Epithelial cell of esophagus (primary cell): ENCODE measurements around the gene CARMIL1.

Source experiments
- DNase-seq: peaks from one replicate; pipeline ENCODE4 v3.0.0; 2010; ENCODE audit warnings: low read depth
- H3K4me3 ChIP-seq: 2 replicates; pipeline ENCODE4 v1.5.1; 2011; ENCODE audit warnings: mild to moderate bottlenecking, low read length, control low read depth
- CTCF ChIP-seq: IDR thresholded peaks from 2 replicates; pipeline ENCODE4 v1.5.1; 2011; ENCODE audit warnings: low read depth, mild to moderate bottlenecking, low read length, control low read depth, inconsistent platforms; ENCODE audit not compliant: insufficient read depth; ENCODE audit errors: missing control alignments

The CARMIL1 gene

GRCh38 chr6:25414168-25414567 is 135.0 kb downstream of the CARMIL1 start:
- H3K4me3 ChIP-seq = no peak overlapping the region
- TF ChIP-seq CTCF = no peak
- DNase-seq = no peak

GRCh38 chr6:25414755-25415154 is 135.6 kb downstream of the CARMIL1 start:
- no peak for TF ChIP-seq CTCF
- no peak overlapping the region for H3K4me3 ChIP-seq
- DNase-seq = no peak

- no peak overlapping the region for H3K4me3 ChIP-seq
- no peak for DNase-seq
- no peak for TF ChIP-seq CTCF
These were observed 136.1 kb downstream of the CARMIL1 start for GRCh38 chr6:25415274-25415673.

GRCh38 chr6:25415701-25416100 is 136.5 kb downstream of the CARMIL1 start:
- TF ChIP-seq CTCF = no peak
- no peak overlapping the region for H3K4me3 ChIP-seq
- DNase-seq = no peak

- DNase-seq = no peak
- no peak overlapping the region for H3K4me3 ChIP-seq
- no peak for TF ChIP-seq CTCF
These were observed 138.0 kb downstream of the CARMIL1 start for GRCh38 chr6:25417046-25417605.

GRCh38 chr6:25418454-25419052 is 139.4 kb downstream of the CARMIL1 start:
- no peak for TF ChIP-seq CTCF
- no peak overlapping the region for H3K4me3 ChIP-seq
- DNase-seq = no peak

GRCh38 chr6:25419879-25420278 is 140.7 kb downstream of the CARMIL1 start:
- no peak overlapping the region for H3K4me3 ChIP-seq
- TF ChIP-seq CTCF = no peak
- no peak for DNase-seq
